ENCODE measurements around the gene HS6ST2. TPM values are rescaled to one million over a fixed set of nuclear protein-coding genes. Genes with fewer than 3 reads are reported as not detected.

HS6ST2 gene
- total RNA-seq, 1 donor from 2014 or later: 35.8 TPM

GRCh38 chrX:132714913-132715312 is 243.5 kb downstream of the HS6ST2 start:
- no peak for DNase-seq (ENCODE audit: extremely low spot score, unreplicated experiment)
- Mint-ChIP-seq H3K27me3 (no peaks in the 10 kb centered on the region), H3K36me3 (no peaks in the 10 kb centered on the region), H3K4me3 (no peak overlapping the region), H3K4me1 (ENCODE audit: unreplicated experiment) (peaks cover 26% of the 10 kb centered on the region), H3K9me3 (no peaks in the 10 kb centered on the region), H3K27ac (peak overlapping the region; percentile 1)
- TF ChIP-seq CTCF (conservative IDR thresholded peaks at IDR 0.05): no peak

GRCh38 chrX:132712350-132712749 is 246.1 kb downstream of the HS6ST2 start:
- no peak overlapping the region for H3K4me3 Mint-ChIP-seq
- no peaks in the 10 kb centered on the region for H3K27me3 Mint-ChIP-seq
- no peaks in the 10 kb centered on the region for H3K36me3 Mint-ChIP-seq
- DNase-seq (ENCODE audit: extremely low spot score, unreplicated experiment): no peak
- TF ChIP-seq CTCF (conservative IDR thresholded peaks at IDR 0.05): no peak
- H3K27ac Mint-ChIP-seq: no peak overlapping the region
- H3K4me1 Mint-ChIP-seq (ENCODE audit: unreplicated experiment): peaks cover 35% of the 10 kb centered on the region
- no peaks in the 10 kb centered on the region for H3K9me3 Mint-ChIP-seq

- Mint-ChIP-seq H3K9me3 (no peaks in the 10 kb centered on the region), H3K4me1 (ENCODE audit: unreplicated experiment) (peaks cover 27% of the 10 kb centered on the region), H3K27ac (no peak overlapping the region), H3K36me3 (no peaks in the 10 kb centered on the region), H3K4me3 (no peak overlapping the region), H3K27me3 (no peaks in the 10 kb centered on the region)
- DNase-seq (ENCODE audit: extremely low spot score, unreplicated experiment): no peak
- TF ChIP-seq CTCF (conservative IDR thresholded peaks at IDR 0.05): no peak
These were observed 247.7 kb downstream of the HS6ST2 start for GRCh38 chrX:132710656-132711155.

GRCh38 chrX:132708529-132708928 is 249.9 kb downstream of the HS6ST2 start:
- peaks cover 6% of the 10 kb centered on the region for H3K36me3 Mint-ChIP-seq
- no peaks in the 10 kb centered on the region for H3K27me3 Mint-ChIP-seq
- DNase-seq (ENCODE audit: extremely low spot score, unreplicated experiment): no peak
- H3K9me3 Mint-ChIP-seq: peaks cover 6% of the 10 kb centered on the region
- H3K4me3 Mint-ChIP-seq: no peak overlapping the region
- H3K27ac Mint-ChIP-seq: no peak overlapping the region
- H3K4me1 Mint-ChIP-seq (ENCODE audit: unreplicated experiment): peaks cover 34% of the 10 kb centered on the region
- no peak for TF ChIP-seq CTCF (conservative IDR thresholded peaks at IDR 0.05)

- Mint-ChIP-seq H3K27me3 (no peaks in the 10 kb centered on the region), H3K9me3 (peaks cover 6% of the 10 kb centered on the region), H3K4me1 (ENCODE audit: unreplicated experiment) (peaks cover 36% of the 10 kb centered on the region), H3K36me3 (peaks cover 8% of the 10 kb centered on the region), H3K27ac (peak overlapping the region; percentile 70), H3K4me3 (peak overlapping the region; percentile 37)
- no peak for DNase-seq (ENCODE audit: extremely low spot score, unreplicated experiment)
- no peak for TF ChIP-seq CTCF (conservative IDR thresholded peaks at IDR 0.05)
These were observed 253.7 kb downstream of the HS6ST2 start for GRCh38 chrX:132704769-132705168.

GRCh38 chrX:132694382-132694781 is 264.0 kb downstream of the HS6ST2 start:
- no peak overlapping the region for H3K27ac Mint-ChIP-seq
- peaks cover 6% of the 10 kb centered on the region for H3K36me3 Mint-ChIP-seq
- no peak for DNase-seq (ENCODE audit: extremely low spot score, unreplicated experiment)
- H3K4me3 Mint-ChIP-seq: no peak overlapping the region
- peaks cover 12% of the 10 kb centered on the region for H3K4me1 Mint-ChIP-seq (ENCODE audit: unreplicated experiment)
- no peaks in the 10 kb centered on the region for H3K27me3 Mint-ChIP-seq
- no peak for TF ChIP-seq CTCF (conservative IDR thresholded peaks at IDR 0.05)
- H3K9me3 Mint-ChIP-seq: peaks cover 6% of the 10 kb centered on the region

Measured in type B pancreatic cell (in vitro differentiated cells).